SK-N-MC (cell line): Measurements from ENCODE around the gene GTPBP4.
A peak's percentile ranks its signal among the peaks of the same experiment; 100 is the strongest.

Experiments used
- DNase-seq: peaks from one replicate; pipeline ENCODE4 v3.0.0-alpha.2; 2011; ENCODE audit warnings: low read depth, low spot score
- H3K27ac ChIP-seq: fragments of 200-600 bp; sonication (generic); 2 replicates; pipeline ENCODE4 v1.5.1; 2016; ENCODE audit warnings: mixed run types
- H3K36me3 ChIP-seq: fragments of 200-600 bp; sonication (generic); 2 replicates; pipeline ENCODE4 v1.6.1; 2017; ENCODE audit warnings: antibody characterized with exemption, low read length, mixed read lengths; ENCODE audit not compliant: insufficient read depth
- H3K4me3 ChIP-seq: fragments of 200-600 bp; sonication (generic); 2 replicates; pipeline ENCODE4 v1.5.1; 2016
- H3K9ac ChIP-seq: fragments of 200-600 bp; sonication (generic); 2 replicates; pipeline ENCODE4 v1.8.0; 2017; ENCODE audit warnings: mixed run types, mixed read lengths; ENCODE audit not compliant: insufficient read length
- H3K9me3 ChIP-seq: fragments of 200-600 bp; sonication (generic); 2 replicates; pipeline ENCODE4 v1.6.1; 2017; ENCODE audit warnings: low read depth, mild to moderate bottlenecking, antibody characterized with exemption, low read length, moderate library complexity, mixed read lengths
- EZH2 ChIP-seq: fragments of 200-600 bp; sonication (generic); IDR thresholded peaks from one replicate; pipeline ENCODE4 v1.6.1; 2017; ENCODE audit warnings: antibody characterized with exemption
- FOXP2 ChIP-seq: optimal IDR thresholded peaks from 2 replicates; pipeline ENCODE3; 2011; ENCODE audit warnings: mild to moderate bottlenecking, moderate library complexity; ENCODE audit not compliant: insufficient read depth; ENCODE audit errors: extremely low read length, control extremely low read depth
- POLR2AphosphoS5 ChIP-seq: IDR thresholded peaks from 2 replicates; pipeline ENCODE4 v1.6.1; 2012; ENCODE audit warnings: mild to moderate bottlenecking, low read depth, low read length, borderline replicate concordance

The GTPBP4 gene

GRCh38 chr10:971150-971542 lies 17.1 kb upstream of the GTPBP4 start:
- no peak overlapping the region for H3K4me3 ChIP-seq
- TF ChIP-seq POLR2AphosphoS5 (no peak), EZH2 (no peak), FOXP2 (no peak)
- no peak overlapping the region for H3K9ac ChIP-seq
- no peaks in the 10 kb centered on the region for H3K36me3 ChIP-seq
- H3K9me3 ChIP-seq = no peaks in the 10 kb centered on the region
- no peak for DNase-seq
- no peak overlapping the region for H3K27ac ChIP-seq

- no peak for TF ChIP-seq EZH2
- no peak for TF ChIP-seq FOXP2
- no peak for TF ChIP-seq POLR2AphosphoS5
- H3K9ac ChIP-seq = no peak overlapping the region
- no peak overlapping the region for H3K4me3 ChIP-seq
- H3K9me3 ChIP-seq = no peaks in the 10 kb centered on the region
- H3K27ac ChIP-seq = no peak overlapping the region
- no peak for DNase-seq
- no peaks in the 10 kb centered on the region for H3K36me3 ChIP-seq
These were observed 16.6 kb upstream of the GTPBP4 start for GRCh38 chr10:971613-972012.

GRCh38 chr10:972763-973162 lies 15.5 kb upstream of the GTPBP4 start:
- Histone ChIP-seq H3K36me3 (no peaks in the 10 kb centered on the region), H3K9me3 (no peaks in the 10 kb centered on the region), H3K9ac (no peak overlapping the region), H3K4me3 (no peak overlapping the region), H3K27ac (no peak overlapping the region)
- TF ChIP-seq POLR2AphosphoS5 (no peak), EZH2 (no peak), FOXP2 (no peak)
- DNase-seq = no peak

- TF ChIP-seq POLR2AphosphoS5 (no peak), FOXP2 (no peak), EZH2 (no peak)
- no peaks in the 10 kb centered on the region for H3K36me3 ChIP-seq
- H3K27ac ChIP-seq = no peak overlapping the region
- H3K9me3 ChIP-seq = no peaks in the 10 kb centered on the region
- no peak overlapping the region for H3K4me3 ChIP-seq
- peak; percentile 5 for DNase-seq
- H3K9ac ChIP-seq = no peak overlapping the region
These were observed 14.0 kb upstream of the GTPBP4 start for GRCh38 chr10:974038-974784.

- H3K9ac ChIP-seq = no peak overlapping the region
- no peak overlapping the region for H3K27ac ChIP-seq
- H3K9me3 ChIP-seq = no peaks in the 10 kb centered on the region
- H3K4me3 ChIP-seq = no peak overlapping the region
- no peak for DNase-seq
- no peaks in the 10 kb centered on the region for H3K36me3 ChIP-seq
- TF ChIP-seq EZH2 = no peak
- TF ChIP-seq FOXP2 = no peak
- no peak for TF ChIP-seq POLR2AphosphoS5
These were observed 13.5 kb upstream of the GTPBP4 start for GRCh38 chr10:974785-975074.

- no peaks in the 10 kb centered on the region for H3K9me3 ChIP-seq
- no peak overlapping the region for H3K27ac ChIP-seq
- DNase-seq = no peak
- no peak overlapping the region for H3K9ac ChIP-seq
- TF ChIP-seq POLR2AphosphoS5 = no peak
- no peak for TF ChIP-seq FOXP2
- TF ChIP-seq EZH2 = no peak
- no peak overlapping the region for H3K4me3 ChIP-seq
- no peaks in the 10 kb centered on the region for H3K36me3 ChIP-seq
These were observed 11.9 kb upstream of the GTPBP4 start for GRCh38 chr10:976316-976715.

- H3K9ac ChIP-seq = no peak overlapping the region
- DNase-seq = no peak
- no peaks in the 10 kb centered on the region for H3K36me3 ChIP-seq
- H3K9me3 ChIP-seq = no peaks in the 10 kb centered on the region
- TF ChIP-seq EZH2 (no peak), POLR2AphosphoS5 (no peak), FOXP2 (no peak)
- H3K4me3 ChIP-seq = no peak overlapping the region
- H3K27ac ChIP-seq = no peak overlapping the region
These were observed 9.3 kb upstream of the GTPBP4 start for GRCh38 chr10:978826-979421.

- H3K9me3 ChIP-seq = no peaks in the 10 kb centered on the region
- no peak overlapping the region for H3K27ac ChIP-seq
- TF ChIP-seq EZH2 = no peak
- TF ChIP-seq FOXP2 = no peak
- no peak for TF ChIP-seq POLR2AphosphoS5
- H3K4me3 ChIP-seq = no peak overlapping the region
- H3K9ac ChIP-seq = no peak overlapping the region
- H3K36me3 ChIP-seq = no peaks in the 10 kb centered on the region
- no peak for DNase-seq
These were observed 7.7 kb upstream of the GTPBP4 start for GRCh38 chr10:980468-981093.
